A673 (cell line): ENCODE results near the gene ATRN.

Experiments
- EZH2 ChIP-seq: fragments of 200-600 bp; sonication (generic); IDR thresholded peaks from 2 replicates; pipeline ENCODE4 v1.6.1; 2017; ENCODE audit warnings: borderline replicate concordance, low read depth, mild to moderate bottlenecking, mixed read lengths, antibody characterized with exemption, low read length; ENCODE audit not compliant: poor library complexity, severe bottlenecking
- TF ChIP-seq, protein P1 (sequence below): fragments of 300-800, 200-600 bp; sonication (generic); conservative IDR thresholded peaks from 2 replicates; pipeline ENCODE4 v1.5.1; 2017; ENCODE audit warnings: low read depth, mild to moderate bottlenecking, antibody characterized with exemption, low read length, moderate library complexity, mixed read lengths

DNA sequence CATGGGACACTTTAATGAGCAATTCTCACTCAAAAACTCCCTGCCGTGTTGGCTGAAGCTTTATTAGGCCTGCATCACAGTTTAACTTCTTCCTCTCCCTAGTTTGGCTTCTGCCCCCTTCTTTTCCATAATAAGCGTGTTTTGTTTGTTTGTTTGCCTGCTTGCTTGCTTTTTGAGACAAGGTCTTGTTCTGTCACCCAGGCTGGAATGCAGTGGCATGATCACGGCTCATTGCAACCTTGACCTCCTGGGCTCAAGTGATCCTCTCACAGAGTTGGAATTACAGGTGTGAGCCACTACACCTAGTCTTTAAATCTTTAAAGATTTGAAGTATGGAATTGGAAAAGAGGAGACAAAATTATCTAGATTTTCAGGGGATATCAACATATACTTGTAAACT lies 38.0 kb upstream of the ATRN start:
- TF ChIP-seq, protein P1, sequence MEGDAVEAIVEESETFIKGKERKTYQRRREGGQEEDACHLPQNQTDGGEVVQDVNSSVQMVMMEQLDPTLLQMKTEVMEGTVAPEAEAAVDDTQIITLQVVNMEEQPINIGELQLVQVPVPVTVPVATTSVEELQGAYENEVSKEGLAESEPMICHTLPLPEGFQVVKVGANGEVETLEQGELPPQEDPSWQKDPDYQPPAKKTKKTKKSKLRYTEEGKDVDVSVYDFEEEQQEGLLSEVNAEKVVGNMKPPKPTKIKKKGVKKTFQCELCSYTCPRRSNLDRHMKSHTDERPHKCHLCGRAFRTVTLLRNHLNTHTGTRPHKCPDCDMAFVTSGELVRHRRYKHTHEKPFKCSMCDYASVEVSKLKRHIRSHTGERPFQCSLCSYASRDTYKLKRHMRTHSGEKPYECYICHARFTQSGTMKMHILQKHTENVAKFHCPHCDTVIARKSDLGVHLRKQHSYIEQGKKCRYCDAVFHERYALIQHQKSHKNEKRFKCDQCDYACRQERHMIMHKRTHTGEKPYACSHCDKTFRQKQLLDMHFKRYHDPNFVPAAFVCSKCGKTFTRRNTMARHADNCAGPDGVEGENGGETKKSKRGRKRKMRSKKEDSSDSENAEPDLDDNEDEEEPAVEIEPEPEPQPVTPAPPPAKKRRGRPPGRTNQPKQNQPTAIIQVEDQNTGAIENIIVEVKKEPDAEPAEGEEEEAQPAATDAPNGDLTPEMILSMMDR, result no peak
- TF ChIP-seq EZH2, result no peak
